HEK293 (cell line): Measurements from ENCODE around the gene TGM5.
A peak's percentile ranks its signal among the peaks of the same experiment; 100 is the strongest.

Source experiments
- BCL11B ChIP-seq: fragments of 450-650 bp; formaldehyde crosslinking; IDR thresholded peaks from 2 replicates; pipeline ENCODE4 v1.5.1; 2016; ENCODE audit warnings: low read depth, missing biosample characterization, missing genetic modification characterization
- GLI2 ChIP-seq: fragments of 450-650 bp; formaldehyde crosslinking; IDR thresholded peaks from 2 replicates; pipeline ENCODE4; 2017; ENCODE audit warnings: missing biosample characterization, missing genetic modification characterization, low read depth, borderline replicate concordance
- GLIS2 ChIP-seq: fragments of 450-650 bp; formaldehyde crosslinking; IDR thresholded peaks from 2 replicates; pipeline ENCODE4 v1.5.1; 2016; ENCODE audit warnings: missing biosample characterization, missing genetic modification characterization
- HOXA7 ChIP-seq: sonication (generic); formaldehyde crosslinking; IDR thresholded peaks from 2 replicates; pipeline ENCODE4 v1.8.1; 2022; ENCODE audit warnings: missing genetic modification reagents, borderline replicate concordance
- KLF10 ChIP-seq: fragments of 450-650 bp; IDR thresholded peaks from 2 replicates; pipeline ENCODE4 v1.5.1; 2018; ENCODE audit warnings: missing biosample characterization, mild to moderate bottlenecking, missing genetic modification characterization
- KLF16 ChIP-seq: fragments of 450-650 bp; formaldehyde crosslinking; IDR thresholded peaks from 2 replicates; pipeline ENCODE4 v1.5.1; 2017; ENCODE audit warnings: missing biosample characterization, missing genetic modification characterization
- KLF8 ChIP-seq: fragments of 450-650 bp; formaldehyde crosslinking; IDR thresholded peaks from 2 replicates; pipeline ENCODE4 v1.5.1; 2016; ENCODE audit warnings: missing biosample characterization, missing genetic modification characterization
- ZBTB17 ChIP-seq: fragments of 450-650 bp; formaldehyde crosslinking; IDR thresholded peaks from 2 replicates; pipeline ENCODE4 v1.5.1; 2016; ENCODE audit warnings: missing biosample characterization, missing genetic modification characterization
- ZFHX2 ChIP-seq: fragments of 450-650 bp; formaldehyde crosslinking; conservative IDR thresholded peaks from 2 replicates; pipeline ENCODE4 v1.5.1; 2016; ENCODE audit warnings: missing biosample characterization, missing genetic modification characterization
- ZFP37 ChIP-seq: fragments of 450-650 bp; formaldehyde crosslinking; IDR thresholded peaks from 2 replicates; pipeline ENCODE4 v1.5.1; 2016; ENCODE audit warnings: missing biosample characterization, missing genetic modification characterization
- ZFP69B ChIP-seq: fragments of 450-650 bp; formaldehyde crosslinking; IDR thresholded peaks from 2 replicates; pipeline ENCODE4 v1.5.1; 2016; ENCODE audit warnings: missing biosample characterization, missing genetic modification characterization
- ZIC2 ChIP-seq: fragments of 450-650 bp; formaldehyde crosslinking; IDR thresholded peaks from 2 replicates; pipeline ENCODE4 v1.5.1; 2016; ENCODE audit warnings: missing biosample characterization, missing genetic modification characterization
- ZNF138 ChIP-seq: fragments of 450-650 bp; formaldehyde crosslinking; IDR thresholded peaks from 2 replicates; pipeline ENCODE4 v1.5.1; 2016; ENCODE audit warnings: missing biosample characterization, missing genetic modification characterization, borderline replicate concordance
- ZNF266 ChIP-seq: fragments of 450-650 bp; formaldehyde crosslinking; IDR thresholded peaks from 2 replicates; pipeline ENCODE4 v1.5.1; 2016; ENCODE audit warnings: missing biosample characterization, missing genetic modification characterization, low read depth
- ZNF48 ChIP-seq: fragments of 450-650 bp; formaldehyde crosslinking; IDR thresholded peaks from 2 replicates; pipeline ENCODE4 v1.5.1; 2016; ENCODE audit warnings: missing biosample characterization, missing genetic modification characterization
- ZNF510 ChIP-seq: fragments of 450-650 bp; formaldehyde crosslinking; IDR thresholded peaks from 2 replicates; pipeline ENCODE4 v1.5.1; 2018; ENCODE audit warnings: mild to moderate bottlenecking, missing genetic modification characterization, missing biosample characterization; ENCODE audit not compliant: insufficient replicate concordance
- ZNF514 ChIP-seq: fragments of 450-650 bp; formaldehyde crosslinking; IDR thresholded peaks from 2 replicates; pipeline ENCODE4 v1.5.1; 2016; ENCODE audit warnings: missing biosample characterization, missing genetic modification characterization
- ZNF544 ChIP-seq: fragments of 450-650 bp; formaldehyde crosslinking; IDR thresholded peaks from 2 replicates; pipeline ENCODE4 v1.5.0; 2017; ENCODE audit warnings: missing biosample characterization, missing genetic modification characterization
- ZNF600 ChIP-seq: fragments of 450-650 bp; formaldehyde crosslinking; IDR thresholded peaks from 2 replicates; pipeline ENCODE4 v1.5.1; 2016; ENCODE audit warnings: missing biosample characterization, missing genetic modification characterization
- ZNF610 ChIP-seq: fragments of 450-650 bp; formaldehyde crosslinking; IDR thresholded peaks from 2 replicates; pipeline ENCODE4 v1.5.1; 2016; ENCODE audit warnings: missing biosample characterization, missing genetic modification characterization, borderline replicate concordance
- ZNF677 ChIP-seq: fragments of 450-650 bp; IDR thresholded peaks from 2 replicates; pipeline ENCODE4 v1.5.0; 2018; ENCODE audit warnings: missing biosample characterization, mild to moderate bottlenecking, missing genetic modification characterization, moderate library complexity
- TF ChIP-seq, protein P1 (sequence below): fragments of 450-650 bp; formaldehyde crosslinking; IDR thresholded peaks from 2 replicates; pipeline ENCODE4 v1.5.1; 2016; ENCODE audit warnings: missing biosample characterization, missing genetic modification characterization
- TF ChIP-seq, protein P2 (sequence below): fragments of 450-650 bp; formaldehyde crosslinking; IDR thresholded peaks from 2 replicates; pipeline ENCODE4 v1.5.1; 2016; ENCODE audit warnings: missing biosample characterization, missing genetic modification characterization
- TF ChIP-seq, protein P3 (sequence below): fragments of 450-650 bp; IDR thresholded peaks from 2 replicates; pipeline ENCODE4 v1.5.1; 2018; ENCODE audit warnings: missing biosample characterization, missing genetic modification characterization
- TF ChIP-seq, protein P4 (sequence below): fragments of 450-650 bp; formaldehyde crosslinking; IDR thresholded peaks from 2 replicates; pipeline ENCODE4 v1.5.1; 2016; ENCODE audit warnings: missing biosample characterization, missing genetic modification characterization
- TF ChIP-seq, protein P5 (sequence below): fragments of 450-650 bp; formaldehyde crosslinking; IDR thresholded peaks from 2 replicates; pipeline ENCODE4 v1.5.1; 2016; ENCODE audit warnings: missing biosample characterization, missing genetic modification characterization, borderline replicate concordance
- TF ChIP-seq, protein P6 (sequence below): fragments of 450-650 bp; formaldehyde crosslinking; IDR thresholded peaks from 2 replicates; pipeline ENCODE4 v1.5.1; 2017; ENCODE audit warnings: missing biosample characterization, missing genetic modification characterization

The TGM5 gene

DNA sequence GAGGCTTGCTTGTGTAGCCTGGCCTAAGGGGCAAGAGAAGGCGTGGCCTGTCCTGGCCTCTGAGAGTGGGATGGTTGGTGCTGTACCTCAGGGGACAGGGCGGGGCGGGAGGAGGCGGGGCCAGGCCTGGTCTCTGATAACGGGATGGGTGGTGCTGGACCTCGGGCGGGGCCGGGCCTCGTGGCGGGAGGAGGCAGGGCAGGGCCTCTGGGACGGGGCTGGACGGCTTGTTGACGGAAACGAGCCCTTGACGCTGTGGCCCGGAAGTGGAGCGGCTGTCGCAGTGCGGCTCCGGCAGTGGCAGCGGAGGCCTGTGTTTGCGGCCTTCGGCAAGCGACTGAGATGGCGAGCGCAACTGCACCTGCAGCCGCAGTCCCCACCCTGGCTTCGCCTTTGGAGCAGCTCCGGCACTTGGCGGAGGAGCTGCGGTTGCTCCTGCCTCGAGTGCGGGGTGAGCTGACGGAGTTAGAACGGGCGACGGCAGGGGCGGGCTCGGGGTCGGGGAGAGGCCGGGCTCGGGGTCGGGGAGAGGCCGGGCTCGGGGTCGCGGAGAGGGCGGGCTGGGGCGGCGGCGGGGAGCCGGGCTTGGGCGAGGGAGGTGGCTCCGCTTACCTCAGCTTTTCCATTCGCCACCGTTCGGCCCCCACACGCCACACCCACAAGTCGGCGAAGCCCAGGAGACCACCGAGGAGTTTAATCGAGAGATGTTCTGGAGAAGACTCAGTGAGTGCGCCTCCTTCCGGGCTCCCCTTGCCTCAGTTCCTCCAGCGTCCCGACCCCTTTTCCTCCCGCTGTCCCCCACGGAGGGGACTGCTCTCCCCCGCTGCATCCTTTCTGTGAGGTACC lies 81.3 kb downstream of the TGM5 start, which contains the start of gene CCNDBP1 (continued):
- TF ChIP-seq GLI2 (tag by site-specific recombination), result no peak
- TF ChIP-seq, protein P1, sequence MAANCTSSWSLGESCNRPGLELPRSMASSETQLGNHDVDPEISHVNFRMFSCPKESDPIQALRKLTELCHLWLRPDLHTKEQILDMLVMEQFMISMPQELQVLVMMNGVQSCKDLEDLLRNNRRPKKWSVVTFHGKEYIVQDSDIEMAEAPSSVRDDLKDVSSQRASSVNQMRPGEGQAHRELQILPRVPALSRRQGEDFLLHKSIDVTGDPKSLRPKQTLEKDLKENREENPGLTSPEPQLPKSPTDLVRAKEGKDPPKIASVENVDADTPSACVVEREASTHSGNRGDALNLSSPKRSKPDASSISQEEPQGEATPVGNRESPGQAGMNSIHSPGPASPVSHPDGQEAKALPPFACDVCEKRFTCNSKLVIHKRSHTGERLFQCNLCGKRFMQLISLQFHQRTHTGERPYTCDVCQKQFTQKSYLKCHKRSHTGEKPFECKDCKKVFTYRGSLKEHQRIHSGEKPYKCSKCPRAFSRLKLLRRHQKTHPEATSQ (tag by site-specific recombination), result peak; percentile 25; the same call in 1 of the 2 replicates
- TF ChIP-seq, protein P2, sequence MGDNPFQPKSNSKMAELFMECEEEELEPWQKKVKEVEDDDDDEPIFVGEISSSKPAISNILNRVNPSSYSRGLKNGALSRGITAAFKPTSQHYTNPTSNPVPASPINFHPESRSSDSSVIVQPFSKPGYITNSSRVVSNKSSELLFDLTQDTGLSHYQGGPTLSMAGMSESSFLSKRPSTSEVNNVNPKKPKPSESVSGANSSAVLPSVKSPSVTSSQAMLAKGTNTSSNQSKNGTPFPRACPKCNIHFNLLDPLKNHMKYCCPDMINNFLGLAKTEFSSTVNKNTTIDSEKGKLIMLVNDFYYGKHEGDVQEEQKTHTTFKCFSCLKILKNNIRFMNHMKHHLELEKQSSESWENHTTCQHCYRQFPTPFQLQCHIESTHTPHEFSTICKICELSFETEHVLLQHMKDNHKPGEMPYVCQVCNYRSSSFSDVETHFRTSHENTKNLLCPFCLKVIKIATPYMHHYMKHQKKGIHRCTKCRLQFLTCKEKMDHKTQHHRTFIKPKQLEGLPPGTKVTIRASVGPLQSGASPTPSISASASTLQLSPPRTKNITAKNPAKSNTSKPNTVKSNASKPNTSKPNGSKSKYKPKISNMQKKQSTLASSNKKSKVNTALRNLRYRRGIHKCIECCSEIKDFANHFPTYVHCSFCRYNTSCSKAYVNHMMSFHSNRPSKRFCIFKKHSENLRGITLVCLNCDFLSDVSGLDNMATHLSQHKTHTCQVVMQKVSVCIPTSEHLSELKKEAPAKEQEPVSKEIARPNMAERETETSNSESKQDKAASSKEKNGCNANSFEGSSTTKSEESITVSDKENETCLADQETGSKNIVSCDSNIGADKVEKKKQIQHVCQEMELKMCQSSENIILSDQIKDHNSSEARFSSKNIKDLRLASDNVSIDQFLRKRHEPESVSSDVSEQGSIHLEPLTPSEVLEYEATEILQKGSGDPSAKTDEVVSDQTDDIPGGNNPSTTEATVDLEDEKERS, result no peak
- TF ChIP-seq ZNF610, result no peak
- no peak for TF ChIP-seq ZFP69B (tag by site-specific recombination)
- no peak for TF ChIP-seq ZNF544
- no peak for TF ChIP-seq ZNF138 (tag by site-specific recombination)
- no peak for TF ChIP-seq HOXA7
- TF ChIP-seq ZNF514 (tag by site-specific recombination), result no peak
- peak; percentile 50; the same call in 1 of the 2 replicates for TF ChIP-seq ZFHX2 (tag by site-specific recombination)
- TF ChIP-seq ZNF600 (tag by site-specific recombination), result peak; percentile 63
- TF ChIP-seq, protein P3, sequence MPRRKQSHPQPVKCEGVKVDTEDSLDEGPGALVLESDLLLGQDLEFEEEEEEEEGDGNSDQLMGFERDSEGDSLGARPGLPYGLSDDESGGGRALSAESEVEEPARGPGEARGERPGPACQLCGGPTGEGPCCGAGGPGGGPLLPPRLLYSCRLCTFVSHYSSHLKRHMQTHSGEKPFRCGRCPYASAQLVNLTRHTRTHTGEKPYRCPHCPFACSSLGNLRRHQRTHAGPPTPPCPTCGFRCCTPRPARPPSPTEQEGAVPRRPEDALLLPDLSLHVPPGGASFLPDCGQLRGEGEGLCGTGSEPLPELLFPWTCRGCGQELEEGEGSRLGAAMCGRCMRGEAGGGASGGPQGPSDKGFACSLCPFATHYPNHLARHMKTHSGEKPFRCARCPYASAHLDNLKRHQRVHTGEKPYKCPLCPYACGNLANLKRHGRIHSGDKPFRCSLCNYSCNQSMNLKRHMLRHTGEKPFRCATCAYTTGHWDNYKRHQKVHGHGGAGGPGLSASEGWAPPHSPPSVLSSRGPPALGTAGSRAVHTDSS, result no peak
- TF ChIP-seq ZNF266 (tag by site-specific recombination), result no peak
- TF ChIP-seq ZNF677 (tag by site-specific recombination), result no peak
- TF ChIP-seq ZFP37 (tag by site-specific recombination), result peak; percentile 60; the same call in 1 of the 2 replicates
- no peak for TF ChIP-seq ZIC2
- TF ChIP-seq, protein P4, sequence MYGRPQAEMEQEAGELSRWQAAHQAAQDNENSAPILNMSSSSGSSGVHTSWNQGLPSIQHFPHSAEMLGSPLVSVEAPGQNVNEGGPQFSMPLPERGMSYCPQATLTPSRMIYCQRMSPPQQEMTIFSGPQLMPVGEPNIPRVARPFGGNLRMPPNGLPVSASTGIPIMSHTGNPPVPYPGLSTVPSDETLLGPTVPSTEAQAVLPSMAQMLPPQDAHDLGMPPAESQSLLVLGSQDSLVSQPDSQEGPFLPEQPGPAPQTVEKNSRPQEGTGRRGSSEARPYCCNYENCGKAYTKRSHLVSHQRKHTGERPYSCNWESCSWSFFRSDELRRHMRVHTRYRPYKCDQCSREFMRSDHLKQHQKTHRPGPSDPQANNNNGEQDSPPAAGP (tag by site-specific recombination), result peak; percentile 54; the same call in 1 of the 2 replicates
- TF ChIP-seq ZNF510 (tag by site-specific recombination), result no peak
- peak; percentile 56; the same call in 1 of the 2 replicates for TF ChIP-seq BCL11B
- peak; percentile 67; the same call in 1 of the 2 replicates for TF ChIP-seq KLF8 (tag by site-specific recombination)
- peak; percentile 63; the same call in 1 of the 2 replicates for TF ChIP-seq ZBTB17
- TF ChIP-seq, protein P5, sequence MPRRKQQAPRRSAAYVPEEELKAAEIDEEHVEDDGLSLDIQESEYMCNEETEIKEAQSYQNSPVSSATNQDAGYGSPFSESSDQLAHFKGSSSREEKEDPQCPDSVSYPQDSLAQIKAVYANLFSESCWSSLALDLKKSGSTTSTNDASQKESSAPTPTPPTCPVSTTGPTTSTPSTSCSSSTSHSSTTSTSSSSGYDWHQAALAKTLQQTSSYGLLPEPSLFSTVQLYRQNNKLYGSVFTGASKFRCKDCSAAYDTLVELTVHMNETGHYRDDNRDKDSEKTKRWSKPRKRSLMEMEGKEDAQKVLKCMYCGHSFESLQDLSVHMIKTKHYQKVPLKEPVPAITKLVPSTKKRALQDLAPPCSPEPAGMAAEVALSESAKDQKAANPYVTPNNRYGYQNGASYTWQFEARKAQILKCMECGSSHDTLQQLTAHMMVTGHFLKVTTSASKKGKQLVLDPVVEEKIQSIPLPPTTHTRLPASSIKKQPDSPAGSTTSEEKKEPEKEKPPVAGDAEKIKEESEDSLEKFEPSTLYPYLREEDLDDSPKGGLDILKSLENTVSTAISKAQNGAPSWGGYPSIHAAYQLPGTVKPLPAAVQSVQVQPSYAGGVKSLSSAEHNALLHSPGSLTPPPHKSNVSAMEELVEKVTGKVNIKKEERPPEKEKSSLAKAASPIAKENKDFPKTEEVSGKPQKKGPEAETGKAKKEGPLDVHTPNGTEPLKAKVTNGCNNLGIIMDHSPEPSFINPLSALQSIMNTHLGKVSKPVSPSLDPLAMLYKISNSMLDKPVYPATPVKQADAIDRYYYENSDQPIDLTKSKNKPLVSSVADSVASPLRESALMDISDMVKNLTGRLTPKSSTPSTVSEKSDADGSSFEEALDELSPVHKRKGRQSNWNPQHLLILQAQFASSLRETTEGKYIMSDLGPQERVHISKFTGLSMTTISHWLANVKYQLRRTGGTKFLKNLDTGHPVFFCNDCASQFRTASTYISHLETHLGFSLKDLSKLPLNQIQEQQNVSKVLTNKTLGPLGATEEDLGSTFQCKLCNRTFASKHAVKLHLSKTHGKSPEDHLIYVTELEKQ (tag by site-specific recombination), result no peak
- TF ChIP-seq, protein P6, sequence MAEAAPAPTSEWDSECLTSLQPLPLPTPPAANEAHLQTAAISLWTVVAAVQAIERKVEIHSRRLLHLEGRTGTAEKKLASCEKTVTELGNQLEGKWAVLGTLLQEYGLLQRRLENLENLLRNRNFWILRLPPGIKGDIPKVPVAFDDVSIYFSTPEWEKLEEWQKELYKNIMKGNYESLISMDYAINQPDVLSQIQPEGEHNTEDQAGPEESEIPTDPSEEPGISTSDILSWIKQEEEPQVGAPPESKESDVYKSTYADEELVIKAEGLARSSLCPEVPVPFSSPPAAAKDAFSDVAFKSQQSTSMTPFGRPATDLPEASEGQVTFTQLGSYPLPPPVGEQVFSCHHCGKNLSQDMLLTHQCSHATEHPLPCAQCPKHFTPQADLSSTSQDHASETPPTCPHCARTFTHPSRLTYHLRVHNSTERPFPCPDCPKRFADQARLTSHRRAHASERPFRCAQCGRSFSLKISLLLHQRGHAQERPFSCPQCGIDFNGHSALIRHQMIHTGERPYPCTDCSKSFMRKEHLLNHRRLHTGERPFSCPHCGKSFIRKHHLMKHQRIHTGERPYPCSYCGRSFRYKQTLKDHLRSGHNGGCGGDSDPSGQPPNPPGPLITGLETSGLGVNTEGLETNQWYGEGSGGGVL (tag by site-specific recombination), result no peak
- no peak for TF ChIP-seq ZNF48 (tag by site-specific recombination)
- peak; percentile 66 for TF ChIP-seq KLF16
- peak; percentile 89 for TF ChIP-seq GLIS2
- peak; percentile 49; the same call in 1 of the 2 replicates for TF ChIP-seq KLF10 (tag by site-specific recombination)
